HEK293 (cell line): ENCODE results near the gene TTC7B.

Experiments
- CTCF ChIP-seq: fragments of 450-650 bp; formaldehyde crosslinking; IDR thresholded peaks from 2 replicates; pipeline ENCODE4 v1.5.1; 2016; ENCODE audit warnings: missing biosample characterization, missing genetic modification characterization
- PBX3 ChIP-seq: sonication (generic); formaldehyde crosslinking; IDR thresholded peaks from 2 replicates; pipeline ENCODE4 v1.8.1; 2022; ENCODE audit warnings: mild to moderate bottlenecking, moderate library complexity, missing genetic modification reagents
- ZNF416 ChIP-seq: fragments of 450-650 bp; formaldehyde crosslinking; IDR thresholded peaks from 2 replicates; pipeline ENCODE4 v1.5.1; 2016; ENCODE audit warnings: missing biosample characterization, missing genetic modification characterization
- ZNF654 ChIP-seq: fragments of 450-650 bp; formaldehyde crosslinking; IDR thresholded peaks from 2 replicates; pipeline ENCODE4 v1.5.1; 2016; ENCODE audit warnings: low read depth, missing biosample characterization, missing genetic modification characterization
- ZNF768 ChIP-seq: fragments of 450-650 bp; formaldehyde crosslinking; IDR thresholded peaks from 2 replicates; pipeline ENCODE4 v1.5.1; 2018; ENCODE audit warnings: missing biosample characterization, mild to moderate bottlenecking, missing genetic modification characterization

- TF ChIP-seq ZNF416 (tag by site-specific recombination), result no peak
- TF ChIP-seq CTCF (tag by site-specific recombination), result no peak
- no peak for TF ChIP-seq PBX3 (CRISPR knock-in tag)
- no peak for TF ChIP-seq ZNF654 (tag by site-specific recombination)
- TF ChIP-seq ZNF768 (tag by site-specific recombination), result no peak
Observed at GRCh38 chr14:90575336-90575735, 240.9 kb downstream of the TTC7B start.
